Pancreas (tissue), 10 donors: ENCODE data around the gene PHKA1. TPM values are rescaled to one million over a fixed set of nuclear protein-coding genes. Genes with fewer than 3 reads are reported as not detected.

Experiments
- ATAC-seq, 4 donors: fragments of 200-7000 bp; cut with Tn5 transposase; one replicate each; pipeline versions ENCODE4 v1.8.0 to v1.9.1; 2020; ENCODE audit warnings: mild to moderate bottlenecking in 4 of 4, moderate library complexity in 4 of 4
- DNase-seq, 6 donors: peaks; one replicate each; pipeline ENCODE4 v3.0.0-alpha.2; 2020
- FAIRE-seq: peaks from 2 replicates; lab custom pipeline; 2012; peaks lifted over from hg19 to GRCh38; lab: Jason Lieb, UNC
- H3K27ac ChIP-seq, 4 donors: fragments of 200-600 bp; sonication (generic); 1 replicate in 3 of 4; 2 replicates in 1 of 4; pipeline versions ENCODE4 v1.5.0 to v1.8.0; 2020
- H3K27me3 ChIP-seq, 4 donors: fragments of 200-600 bp; one replicate each; pipeline ENCODE4 v1.8.0; 2021
- H3K36me3 ChIP-seq, 3 donors: fragments of 200-600 bp; sonication (generic) in 1 of 3; one replicate each; pipeline versions ENCODE4 v1.5.0 to v1.8.0; 2020 to 2021
- H3K4me1 ChIP-seq, 3 donors: fragments of 200-600 bp; one replicate each; pipeline ENCODE4 v1.8.0; 2021
- H3K4me3 ChIP-seq, 4 donors: fragments of 200-600 bp; sonication (generic) in 2 of 4; one replicate each; pipeline versions ENCODE4 v1.5.0 to v1.8.0; 2020 to 2021
- H3K9me3 ChIP-seq, 4 donors: fragments of 200-600 bp; one replicate each; pipeline ENCODE4 v1.8.0; 2021
- CTCF ChIP-seq, 4 donors: fragments of 200-600 bp; sonication (generic) in 3 of 4; IDR thresholded peaks; one replicate each; pipeline versions ENCODE4 v1.5.0 to v1.8.0; 2021; ENCODE audit warnings: antibody characterized with exemption in 4 of 4
- WGBS, 2 donors: extraction: QIAGEN DNeasy Blood & Tissue Kit; methylation state at CpG; one replicate each; pipeline ENCODE4 v1.1.7; 2013; 5-methylcytosine and 5-hydroxymethylcytosine counted together
- intact Hi-C, 3 donors: fragments of 100-400 bp; cut with DNase I; formaldehyde crosslinking; loops; one replicate each; pipeline versions ENCODE4 v1.11.1 to v1.14.2; 2022
- polyA plus RNA-seq, 2 donors: library from polyadenylated mRNA; stranded (reverse); fragments of 200-250 nt; gene quantifications; one replicate each; pipeline ENCODE4 v1.2.3, GENCODE V29; 2013
- total RNA-seq, 6 donors: library from RNA; stranded (reverse); fragmentation: NEBNext Ultra II Directional in 4 of 6; extraction: Animal tissue kit (Norgen Biotek cat#: 25700) in 4 of 6; gene quantifications; one replicate each; pipeline versions ENCODE4 v1.2.1 to v1.2.4, GENCODE V29; 2021 to 2023
- donor health status: healthy with polysubstance abuse.
- donor health status: DM: no; HTN: no; CAD: no; lungs with moderate emphysema.
- donor health status: DM: no; HTN: no; CAD: no.
- donor health status: control.
- donor health status: control.
- donor health status: Bipolar disorder and iron deficiency.
- donor health status: DM: yes; HTN: yes; CAD: no.
- donor health status: DM: no; HTN: no; CAD: no.
- donor health status: DM: no; HTN: no; CAD: no.
- donor health status: DM: yes; HTN: yes; CAD: no.

Gene PHKA1
- total and polyA plus RNA-seq, 8 donors = 3.5 to 7.4 (median 5.0) TPM

- Histone ChIP-seq H3K27me3 (peaks cover 0 to 6% (median 0%) of the 10 kb centered on the region in 4 donors), H3K4me1 (no peaks in the 10 kb centered on the region), H3K4me3 (no peak overlapping the region), H3K9me3 (no peaks in the 10 kb centered on the region), H3K27ac (no peak overlapping the region), H3K36me3 (no peaks in the 10 kb centered on the region)
- TF ChIP-seq CTCF (IDR thresholded peaks at IDR 0.05) = no peak
- WGBS, 2 donors = 29 to 49% methylated on average over 5 of the region's 5 CpGs
- intact Hi-C loops = no loop called here
- DNase-seq (peak in 2 of 6 donors; percentile 7 to 9), FAIRE-seq (no peak), ATAC-seq (no peak)
Observed at GRCh38 chrX:72716766-72717165, 2.7 kb upstream of the PHKA1 start.

GRCh38 chrX:72715546-72715945, 1.4 kb upstream of the PHKA1 start:
- no peak for ATAC-seq
- intact Hi-C loops = no loop called here
- H3K27me3 ChIP-seq = peaks cover 0 to 6% (median 0%) of the 10 kb centered on the region in 4 donors
- no peaks in the 10 kb centered on the region for H3K9me3 ChIP-seq
- H3K27ac ChIP-seq = no peak overlapping the region
- no peak for FAIRE-seq
- no peak for TF ChIP-seq CTCF (IDR thresholded peaks at IDR 0.05)
- H3K36me3 ChIP-seq = no peaks in the 10 kb centered on the region
- 80 to 89% methylated on average over 12 of the region's 12 CpGs for WGBS, 2 donors
- no peaks in the 10 kb centered on the region for H3K4me1 ChIP-seq
- no peak overlapping the region for H3K4me3 ChIP-seq
- no peak for DNase-seq

GRCh38 chrX:72714478-72714916, 391 bp upstream of the PHKA1 start:
- H3K9me3 ChIP-seq = no peaks in the 10 kb centered on the region
- H3K27ac ChIP-seq = peak overlapping the region; percentile 57 to 87 (median 74)
- WGBS, 2 donors = 0 to 34% methylated on average over 13 of the region's 13 CpGs
- intact Hi-C loops = no loop called here
- DNase-seq (peak; percentile 65 to 86 (median 76)), ATAC-seq (peak; percentile 83 to 89 (median 86)), FAIRE-seq (no peak)
- TF ChIP-seq CTCF (IDR thresholded peaks at IDR 0.05) = no peak
- H3K36me3 ChIP-seq = no peaks in the 10 kb centered on the region
- H3K4me3 ChIP-seq = peak overlapping the region; percentile 15 to 49 (median 35)
- H3K4me1 ChIP-seq = no peaks in the 10 kb centered on the region
- peaks cover 0 to 6% (median 0%) of the 10 kb centered on the region in 4 donors for H3K27me3 ChIP-seq

- Histone ChIP-seq H3K27me3 (peaks cover 0 to 6% (median 0%) of the 10 kb centered on the region in 4 donors), H3K9me3 (no peaks in the 10 kb centered on the region), H3K4me3 (peak overlapping the region in 2 of 4 donors; percentile 47 to 49), H3K4me1 (no peaks in the 10 kb centered on the region), H3K36me3 (no peaks in the 10 kb centered on the region), H3K27ac (no peak overlapping the region)
- no peak for TF ChIP-seq CTCF (IDR thresholded peaks at IDR 0.05)
- intact Hi-C loops = no loop called here
- 15 to 31% methylated on average over 3 of the region's 3 CpGs for whole genome bisulfite sequencing, 2 donors
- FAIRE-seq (no peak), ATAC-seq (no peak), DNase-seq (no peak)
Observed at GRCh38 chrX:72713130-72713529, 976 bp downstream of the PHKA1 start.

GRCh38 chrX:72712094-72712755, 1.9 kb downstream of the PHKA1 start:
- Histone ChIP-seq H3K9me3 (no peaks in the 10 kb centered on the region), H3K4me3 (no peak overlapping the region), H3K4me1 (no peaks in the 10 kb centered on the region), H3K27ac (no peak overlapping the region), H3K27me3 (no peaks in the 10 kb centered on the region), H3K36me3 (no peaks in the 10 kb centered on the region)
- TF ChIP-seq CTCF (IDR thresholded peaks at IDR 0.05) = no peak
- no peak for ATAC-seq
- intact Hi-C loops = no loop called here
- WGBS, 2 donors = 56 to 75% methylated on average over 2 of the region's 2 CpGs
- no peak for FAIRE-seq
- no peak for DNase-seq
